Islet of Langerhans (tissue), 1 donor: Measurements from ENCODE around the gene ZMAT5.
A peak's percentile ranks its signal among the peaks of the same experiment; 100 is the strongest.
"Not testable (repeated sequence)": the region's sequence is repeated elsewhere in the genome, so short reads cannot be mapped to it uniquely, and the experiment has no call there.

ENCODE experiments used
- FAIRE-seq: peaks from one replicate; lab custom pipeline; 2011; peaks lifted over from hg19 to GRCh38; lab: Jason Lieb, UNC

ZMAT5 gene

DNA sequence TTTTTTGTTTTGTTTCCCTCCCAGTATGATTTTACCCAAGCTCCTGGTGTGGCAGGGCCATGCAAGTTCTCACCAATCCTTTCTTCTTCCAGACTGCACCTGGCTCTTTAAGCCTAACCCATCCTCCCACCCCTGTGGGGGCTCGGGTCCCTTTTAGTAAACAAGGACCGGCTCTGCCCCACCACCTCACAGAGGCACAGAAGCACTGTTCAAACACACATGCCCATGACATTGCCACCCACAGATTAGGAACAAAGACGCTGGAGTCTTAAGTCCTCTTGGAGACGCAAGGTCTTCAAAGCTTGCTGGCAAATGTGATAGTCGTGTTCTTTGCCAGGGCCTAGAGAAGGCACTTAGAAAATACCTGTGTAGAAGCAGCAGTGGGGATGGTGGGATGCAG lies 19.2 kb upstream of the ZMAT5 start:
- no peak for FAIRE-seq

DNA sequence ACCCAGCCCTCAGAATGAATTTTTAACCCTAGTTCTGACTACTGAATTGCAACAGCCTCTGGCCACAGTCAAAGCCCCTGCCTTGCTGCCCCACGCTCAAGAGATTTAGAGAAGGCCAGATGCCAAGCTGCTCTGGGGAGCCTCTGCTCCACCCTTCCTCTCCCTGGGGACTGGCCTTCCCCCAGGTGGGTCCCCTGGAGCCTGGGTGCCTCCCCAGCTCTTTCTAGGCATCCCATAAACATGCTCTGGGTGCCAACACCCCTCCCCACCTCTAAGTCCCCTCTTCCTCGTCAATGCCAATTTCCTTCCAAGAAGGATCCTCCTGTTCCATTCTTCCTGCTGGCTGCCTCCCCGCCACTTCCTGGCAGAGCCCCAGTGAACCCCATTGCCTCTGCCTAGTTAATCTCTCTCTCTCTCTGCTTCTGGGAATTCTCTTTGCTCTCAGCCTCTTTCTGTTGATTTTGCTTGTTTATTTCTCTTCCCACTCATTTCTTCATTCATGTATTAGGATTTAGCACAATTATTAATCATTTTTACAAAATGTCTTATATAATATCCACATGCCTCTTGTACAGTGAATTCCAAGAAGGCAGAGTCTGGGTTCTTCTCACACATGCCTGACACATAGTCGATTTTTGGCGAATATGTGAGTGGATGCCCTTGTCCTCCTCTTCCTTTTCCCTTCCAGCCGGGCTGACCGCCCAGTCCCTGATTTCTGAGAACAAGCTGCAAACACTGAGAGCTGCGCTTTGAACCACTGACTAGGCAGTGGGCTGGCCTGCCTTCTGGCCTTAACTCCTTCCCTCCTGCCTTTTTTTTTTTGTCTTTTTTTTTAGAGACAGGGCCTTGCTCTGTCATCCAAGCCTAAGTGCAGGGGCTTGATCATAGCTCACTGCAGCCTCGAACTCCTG lies 17.9 kb upstream of the ZMAT5 start:
- FAIRE-seq: no peak

DNA sequence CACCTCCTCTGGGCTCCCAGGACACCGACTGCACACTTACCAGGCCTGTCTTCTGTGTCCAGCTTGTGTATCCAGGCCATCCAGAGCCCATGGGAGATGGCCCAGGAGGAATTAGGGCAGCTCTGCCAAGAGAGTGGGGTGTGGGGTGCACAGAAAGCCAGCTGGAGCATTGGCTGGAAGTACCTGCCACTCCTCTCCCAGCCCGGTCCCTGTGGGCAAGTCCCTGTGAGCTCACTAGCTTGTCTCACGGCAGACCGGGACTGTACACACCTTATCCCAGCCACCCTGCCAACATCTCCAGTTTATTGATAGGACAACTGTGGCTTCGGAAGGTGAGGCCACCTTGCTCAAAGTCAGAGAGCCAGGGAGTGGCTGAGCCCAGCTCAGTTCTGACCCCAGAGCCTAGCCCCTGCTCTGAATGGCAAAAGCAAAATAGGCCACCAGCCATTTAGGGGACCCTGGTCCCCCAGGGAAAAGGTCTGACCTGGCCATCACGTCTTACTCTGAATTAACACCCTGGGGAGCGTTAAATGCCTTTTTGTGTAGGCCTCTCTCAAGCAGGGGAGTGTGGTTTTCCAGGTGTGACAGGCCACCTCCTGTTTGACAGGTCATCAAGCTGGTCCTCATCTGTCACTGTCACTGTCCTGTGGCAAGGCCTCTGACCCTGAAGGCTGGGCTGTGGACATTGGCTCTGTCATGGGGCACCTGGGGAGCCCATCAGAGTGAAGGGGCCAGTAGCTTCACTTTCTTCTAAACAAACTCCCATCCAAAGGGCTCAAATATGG lies 15.4 kb upstream of the ZMAT5 start:
- FAIRE-seq: no peak

DNA sequence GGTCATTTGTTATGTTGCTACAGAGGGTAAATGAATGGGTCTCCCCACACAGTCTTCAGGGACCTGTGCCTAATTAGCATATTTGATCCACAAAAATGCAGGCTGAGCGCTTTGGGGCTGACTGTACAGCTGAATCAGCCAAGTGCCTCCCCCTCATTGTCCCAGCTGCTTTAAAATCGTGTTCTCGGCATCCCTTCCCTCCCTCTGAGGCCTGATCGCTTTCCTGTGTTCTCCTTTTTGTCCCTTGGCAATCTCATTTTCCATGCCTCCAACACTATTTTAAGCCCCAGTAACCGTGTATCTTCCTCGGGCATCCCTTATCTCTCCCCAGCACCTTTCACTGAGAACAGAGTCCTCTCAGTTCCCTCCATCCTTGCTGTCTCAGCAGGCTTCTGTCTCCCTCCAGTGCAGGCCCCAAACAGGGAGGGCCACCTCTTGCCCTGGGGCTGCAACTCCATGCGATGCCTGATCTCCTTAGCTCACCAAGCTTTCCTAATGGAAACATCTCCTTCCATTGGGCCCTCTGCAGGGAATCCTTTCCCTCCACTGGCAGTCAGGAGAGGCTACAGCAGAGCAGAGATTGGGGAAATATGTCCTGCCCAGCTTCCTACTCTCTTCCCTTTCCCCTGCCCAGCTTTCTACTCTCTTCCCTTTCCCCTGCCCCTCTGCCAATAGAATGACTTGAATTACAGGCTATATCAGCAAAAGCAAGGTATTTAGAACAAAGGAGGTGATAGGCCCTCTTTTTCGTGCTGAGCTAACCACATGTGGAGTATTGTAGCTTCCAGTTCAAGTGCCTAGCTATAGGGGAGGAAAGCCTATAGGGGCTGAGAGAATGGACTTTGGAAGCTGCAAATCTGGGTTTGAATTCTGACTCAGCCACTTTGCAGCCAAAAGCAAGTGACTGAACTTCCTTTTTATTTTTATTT lies 14.2 kb upstream of the ZMAT5 start:
- FAIRE-seq: no peak

DNA sequence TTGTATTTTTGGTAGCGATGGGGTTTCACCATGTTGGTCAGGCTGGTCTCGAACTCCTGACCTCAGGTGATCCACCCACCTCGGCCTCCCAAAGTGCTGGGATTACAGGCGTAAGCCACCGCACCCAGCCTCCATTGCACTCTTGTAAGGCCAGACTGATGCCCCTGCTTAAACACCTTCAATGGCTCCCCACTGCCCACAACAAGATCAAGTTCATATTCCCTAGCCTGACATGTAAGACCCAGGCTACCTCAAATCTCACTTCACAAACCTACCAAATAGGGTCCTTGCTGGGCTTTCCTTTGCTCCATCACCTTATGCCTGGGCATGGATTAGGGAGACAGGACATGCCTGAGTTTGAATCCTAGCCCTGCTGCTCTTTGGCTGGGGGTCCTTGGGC lies 13.4 kb upstream of the ZMAT5 start:
- no peak for FAIRE-seq

DNA sequence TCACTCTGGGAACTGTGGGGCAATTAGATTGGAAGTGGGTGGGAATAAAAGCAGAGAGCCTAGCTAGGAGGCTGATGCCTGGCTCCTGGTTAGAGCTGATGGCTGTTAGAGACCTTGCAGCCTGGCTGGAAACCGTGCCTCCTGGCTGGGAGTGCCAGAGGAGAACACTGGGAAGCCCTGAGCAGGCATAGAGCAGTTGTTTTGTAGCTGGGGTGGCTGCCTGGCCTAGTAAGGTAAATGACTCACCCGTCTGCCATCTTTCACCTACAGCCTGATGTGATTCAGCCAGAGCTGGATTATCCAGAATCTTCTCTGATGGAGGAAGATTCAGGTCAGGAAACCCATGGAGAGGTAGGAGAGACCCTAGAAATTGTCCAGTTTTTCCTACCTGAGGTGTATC lies 6.4 kb upstream of the ZMAT5 start:
- no peak for FAIRE-seq

DNA sequence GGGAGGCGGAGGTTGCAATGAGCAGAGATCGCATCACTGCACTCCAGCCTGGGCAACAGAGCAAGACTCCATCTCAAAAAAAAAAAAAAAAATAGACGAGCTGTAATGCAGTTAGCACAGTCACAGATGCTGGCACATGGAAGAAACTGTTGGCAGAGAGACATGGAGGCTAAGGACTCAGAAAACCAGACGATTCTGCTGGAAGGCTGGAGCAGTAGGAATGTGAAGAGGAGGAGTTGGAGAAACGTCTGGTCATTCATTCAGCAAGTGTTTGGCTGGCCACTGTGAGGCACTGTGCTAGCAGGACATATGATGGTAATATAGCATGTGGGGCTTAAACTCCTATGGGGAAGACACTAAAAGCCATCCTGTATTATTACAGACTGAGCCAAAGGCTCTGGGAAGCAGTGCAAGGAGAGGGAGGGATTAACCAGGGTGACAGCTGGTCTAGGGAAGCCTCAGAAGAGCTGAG lies 5.4 kb upstream of the ZMAT5 start:
- no peak for FAIRE-seq

DNA sequence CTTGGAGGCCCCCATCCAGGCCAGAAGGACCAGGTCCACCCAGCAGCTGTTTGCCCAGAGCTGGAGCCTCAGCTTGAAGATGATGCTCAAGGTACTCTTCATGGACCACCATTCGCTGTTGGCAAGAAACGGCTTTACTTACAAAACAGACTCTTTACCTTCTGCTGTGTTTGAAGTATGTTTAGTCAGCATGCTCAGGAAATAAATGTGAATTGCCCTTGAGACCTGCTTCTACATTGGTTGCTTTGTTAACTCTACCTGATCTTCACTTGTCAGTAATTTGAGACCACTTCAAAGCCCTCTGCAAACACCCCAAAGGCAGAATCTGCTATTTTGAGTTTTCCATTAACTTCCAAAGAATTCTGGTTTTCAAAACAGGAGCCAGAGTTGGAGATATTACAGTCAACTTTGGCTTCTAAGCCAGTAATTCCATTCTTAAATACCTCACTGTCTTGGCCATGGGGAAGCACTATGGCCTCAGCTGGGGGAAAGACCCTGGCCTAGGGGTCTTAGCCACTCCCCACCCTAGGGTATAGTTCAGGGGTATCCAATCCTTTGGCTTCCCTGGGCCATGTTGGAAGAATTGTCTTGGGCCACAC lies 3.0 kb upstream of the ZMAT5 start:
- FAIRE-seq: no peak

DNA sequence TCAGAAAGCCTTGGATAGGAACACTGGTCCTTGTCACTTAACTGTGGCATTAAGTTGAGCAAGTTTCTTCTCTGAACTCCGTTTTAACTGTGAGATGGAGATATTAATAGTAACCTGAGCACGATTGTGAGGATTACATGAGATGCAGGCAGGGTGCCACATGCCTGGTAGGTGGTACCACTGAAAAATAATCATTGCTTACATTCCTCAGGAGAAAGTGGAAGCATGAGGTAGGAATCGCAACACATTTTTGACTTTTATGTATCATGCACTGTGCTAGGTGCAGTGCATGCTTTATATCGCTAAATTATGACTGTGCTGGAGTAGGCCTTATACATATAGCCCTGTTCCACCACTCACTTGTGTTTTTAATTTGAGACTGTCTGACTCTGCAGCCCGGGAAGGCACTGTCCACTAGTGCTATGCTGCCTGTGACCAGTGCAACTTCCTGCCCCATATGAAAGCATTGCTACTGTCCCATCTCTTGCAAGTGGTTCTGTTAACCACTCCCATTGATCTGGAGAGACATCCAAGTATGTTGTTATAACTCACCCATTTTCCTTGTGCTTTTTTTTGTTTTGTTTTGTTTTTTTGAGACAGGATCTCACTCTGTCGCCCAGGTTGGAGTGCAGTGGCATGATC lies 1.4 kb upstream of the ZMAT5 start:
- FAIRE-seq: no peak

DNA sequence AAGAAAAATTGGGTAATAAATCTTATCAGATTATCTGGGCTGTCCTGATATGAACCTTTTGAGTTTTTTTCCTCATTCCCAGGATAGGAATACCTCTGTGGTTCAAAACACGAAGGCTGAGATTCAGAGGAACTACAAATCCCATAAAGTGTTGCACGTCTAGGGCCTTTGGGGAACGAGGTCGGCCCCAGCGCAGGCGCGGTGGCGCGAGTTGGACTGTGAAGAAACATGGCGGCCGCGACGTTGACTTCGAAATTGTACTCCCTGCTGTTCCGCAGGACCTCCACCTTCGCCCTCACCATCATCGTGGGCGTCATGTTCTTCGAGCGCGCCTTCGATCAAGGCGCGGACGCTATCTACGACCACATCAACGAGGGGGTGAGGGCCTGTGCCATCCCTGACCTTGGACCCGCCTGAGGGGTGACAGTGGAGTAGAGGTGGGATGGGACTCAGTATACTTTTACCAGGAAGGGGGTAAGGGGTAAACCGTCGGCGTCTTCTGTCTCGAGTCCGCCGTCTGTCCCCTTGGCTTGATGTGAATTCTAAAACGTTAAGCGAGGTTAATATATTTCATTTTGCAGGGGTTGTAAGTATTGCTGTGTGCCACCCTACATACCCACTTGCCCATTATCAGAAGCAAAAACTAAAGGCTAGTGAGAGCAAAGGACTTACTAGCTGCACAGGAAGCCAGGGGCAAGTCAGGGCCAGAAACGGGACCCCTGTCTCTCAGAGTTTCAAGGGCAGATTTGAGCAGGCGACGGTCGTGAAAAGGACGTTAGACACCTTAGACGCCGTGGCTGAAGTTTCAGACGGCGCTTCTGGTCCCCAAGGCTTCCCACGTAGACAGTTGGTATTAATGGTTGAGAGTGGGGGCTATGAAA lies 604 bp upstream of the ZMAT5 start, which contains the start of gene UQCR10:
Gene UQCR10, plus strand, starts transcription at position 199 of the 881 bp plus-strand sequence. Its CDS starts 30 bp downstream, at position 229.
- FAIRE-seq: peak; percentile 77

DNA sequence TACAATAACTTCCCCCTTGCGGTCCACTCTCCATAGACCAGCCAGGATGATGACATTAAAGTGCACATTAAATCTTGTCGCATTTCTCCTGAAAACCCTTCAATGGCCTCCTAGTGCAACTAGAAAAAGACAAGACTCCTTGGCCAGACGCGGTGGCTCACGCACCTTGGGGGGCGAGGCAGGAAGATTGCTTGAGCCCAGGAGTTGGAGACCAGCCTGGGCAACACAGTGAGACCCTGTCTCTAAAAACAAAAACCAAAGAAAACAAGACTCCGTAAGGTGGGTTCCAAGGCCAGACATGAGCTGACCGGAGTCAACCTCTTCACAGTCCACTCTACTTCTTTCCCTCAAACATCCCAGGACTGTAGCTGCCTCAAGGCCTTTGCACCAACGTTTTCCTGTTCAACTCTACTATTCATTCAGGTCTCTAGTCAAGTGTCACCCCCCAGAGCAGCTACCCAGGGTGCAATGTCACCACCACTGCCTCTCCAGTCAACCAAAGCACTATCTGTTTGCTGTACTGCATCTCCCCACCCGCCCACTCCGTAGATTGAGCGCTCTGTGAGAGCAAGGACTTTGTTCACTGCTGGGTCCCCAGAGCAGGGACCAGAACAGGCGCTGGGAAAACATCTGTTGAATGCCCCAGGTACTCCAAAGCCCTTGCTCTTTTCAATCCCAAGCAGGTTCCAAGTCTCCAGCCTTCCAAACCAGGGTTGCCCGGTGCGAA lies 739 bp downstream of the ZMAT5 start:
- FAIRE-seq: no peak

DNA sequence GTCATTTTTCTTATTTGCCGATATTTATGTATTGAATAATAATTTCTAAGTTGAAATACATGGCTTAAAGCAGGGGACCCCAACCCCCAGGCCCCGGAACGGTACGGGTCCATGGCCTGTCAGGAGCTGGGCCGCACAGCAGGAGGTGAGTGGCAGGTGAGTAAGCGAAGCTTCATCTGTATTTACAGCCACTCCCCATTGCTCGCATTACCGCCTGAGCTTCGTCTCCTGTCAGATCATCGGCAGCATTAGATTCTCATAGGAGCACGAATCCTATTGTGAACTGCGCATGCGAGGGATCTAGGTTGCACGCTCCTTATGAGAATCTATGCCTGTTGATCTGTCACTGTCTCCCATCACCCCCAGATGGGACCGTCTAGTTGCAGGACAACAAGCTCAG lies 4.5 kb downstream of the ZMAT5 start:
- no peak for FAIRE-seq

DNA sequence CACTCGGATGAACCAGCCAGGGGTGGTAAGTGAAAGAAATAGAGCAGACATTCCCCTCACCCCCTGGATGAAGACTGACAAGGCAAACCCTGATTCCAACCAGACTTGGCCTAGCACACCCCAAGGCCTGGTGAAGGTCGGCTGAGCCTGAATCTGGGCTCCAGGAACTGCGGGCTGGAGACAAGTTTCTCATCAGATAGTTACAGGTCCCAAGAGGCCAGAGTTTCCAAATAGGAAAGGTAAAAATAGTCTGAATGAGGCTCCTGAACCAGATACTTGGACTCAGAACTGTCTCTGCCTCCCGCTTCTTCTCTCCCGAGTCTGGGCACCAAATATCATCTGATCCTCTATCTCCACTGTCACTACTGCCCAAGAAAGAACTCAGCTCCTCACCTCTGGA lies 7.8 kb downstream of the ZMAT5 start:
- no peak for FAIRE-seq

DNA sequence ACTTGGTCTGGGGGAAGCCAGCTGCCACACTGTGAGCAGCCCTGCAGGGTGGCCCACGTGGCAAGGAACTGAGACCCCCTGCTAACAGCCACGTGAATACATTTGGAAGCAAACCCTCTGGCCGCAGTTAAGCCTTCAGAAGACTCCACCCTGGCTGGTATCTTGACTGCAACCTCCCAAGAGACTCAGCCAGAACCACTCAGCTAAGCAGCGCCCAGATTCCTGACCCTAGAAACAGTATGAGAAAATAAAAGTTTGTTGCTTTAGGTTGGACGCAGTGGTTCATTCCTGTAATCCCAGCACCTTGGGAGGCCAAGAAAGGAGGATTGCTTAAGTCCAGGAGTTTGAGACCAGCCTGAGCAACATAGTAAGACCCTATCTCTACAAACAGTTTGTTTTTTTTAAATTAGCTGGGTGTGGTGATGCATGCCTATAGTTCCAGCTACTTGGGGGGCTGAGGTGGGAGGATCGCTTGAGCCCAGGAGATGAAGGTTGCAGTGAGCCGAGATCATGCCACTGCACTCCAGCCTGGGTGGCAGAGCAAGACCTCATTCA lies 8.7 kb downstream of the ZMAT5 start:
- FAIRE-seq: no peak

DNA sequence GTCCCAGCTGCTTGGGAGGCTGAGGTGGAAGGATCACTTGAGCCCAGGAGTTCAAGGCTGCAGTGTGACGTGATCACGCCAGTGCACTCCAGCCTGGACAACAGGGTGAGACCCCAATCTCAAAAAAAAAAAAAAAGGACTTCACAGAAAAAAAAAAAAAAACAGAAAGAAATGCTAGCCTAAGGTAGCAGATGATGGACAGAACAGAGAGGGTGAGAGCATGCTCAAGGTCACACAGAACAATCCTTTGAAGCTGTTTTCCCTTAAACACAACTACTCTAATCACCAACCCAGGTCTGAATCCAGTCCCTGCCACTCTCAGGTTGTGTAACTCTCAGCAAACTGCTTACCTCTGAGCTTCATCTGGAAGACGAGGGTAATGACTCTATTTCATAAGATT lies 9.7 kb downstream of the ZMAT5 start:
- FAIRE-seq: no peak

DNA sequence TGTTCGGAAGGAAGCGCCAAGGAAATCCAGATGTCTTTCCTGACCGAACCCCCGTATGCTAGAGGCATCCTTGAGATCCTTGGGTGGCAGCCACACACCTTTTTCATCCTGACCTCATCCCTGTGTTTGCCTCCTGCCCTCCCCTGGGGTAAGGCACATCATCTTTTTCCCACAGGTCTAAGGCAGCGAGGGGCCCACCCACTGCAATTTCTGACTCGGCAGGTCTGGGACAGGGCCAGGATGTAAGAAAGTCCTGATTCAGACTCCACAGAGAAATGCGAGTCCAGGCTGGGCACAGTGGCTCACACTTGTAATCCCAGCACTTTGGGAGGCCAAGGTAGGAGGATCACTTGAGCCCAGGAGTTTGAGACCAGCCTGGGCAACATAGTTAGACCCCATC lies 10.5 kb downstream of the ZMAT5 start:
- FAIRE-seq: no peak

DNA sequence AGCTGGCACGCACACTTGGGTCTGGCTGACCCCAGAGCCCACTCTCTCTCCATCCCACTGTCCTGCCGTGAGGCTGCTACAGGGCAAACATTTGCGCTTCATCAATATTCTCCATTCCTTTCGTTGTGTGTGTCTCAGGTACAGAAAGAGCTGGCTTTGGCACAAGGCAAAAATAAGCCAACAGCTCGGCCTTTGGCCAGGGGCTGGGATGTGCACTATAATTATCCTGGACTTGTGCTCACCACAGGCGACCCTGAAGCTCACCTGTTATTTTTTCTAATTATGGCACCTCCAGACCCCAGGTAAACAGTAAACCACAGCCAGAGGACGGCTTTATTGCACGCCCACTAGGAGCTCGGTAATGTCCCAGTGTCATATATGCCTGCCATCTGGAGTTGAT lies 10.9 kb downstream of the ZMAT5 start:
- FAIRE-seq: no peak

DNA sequence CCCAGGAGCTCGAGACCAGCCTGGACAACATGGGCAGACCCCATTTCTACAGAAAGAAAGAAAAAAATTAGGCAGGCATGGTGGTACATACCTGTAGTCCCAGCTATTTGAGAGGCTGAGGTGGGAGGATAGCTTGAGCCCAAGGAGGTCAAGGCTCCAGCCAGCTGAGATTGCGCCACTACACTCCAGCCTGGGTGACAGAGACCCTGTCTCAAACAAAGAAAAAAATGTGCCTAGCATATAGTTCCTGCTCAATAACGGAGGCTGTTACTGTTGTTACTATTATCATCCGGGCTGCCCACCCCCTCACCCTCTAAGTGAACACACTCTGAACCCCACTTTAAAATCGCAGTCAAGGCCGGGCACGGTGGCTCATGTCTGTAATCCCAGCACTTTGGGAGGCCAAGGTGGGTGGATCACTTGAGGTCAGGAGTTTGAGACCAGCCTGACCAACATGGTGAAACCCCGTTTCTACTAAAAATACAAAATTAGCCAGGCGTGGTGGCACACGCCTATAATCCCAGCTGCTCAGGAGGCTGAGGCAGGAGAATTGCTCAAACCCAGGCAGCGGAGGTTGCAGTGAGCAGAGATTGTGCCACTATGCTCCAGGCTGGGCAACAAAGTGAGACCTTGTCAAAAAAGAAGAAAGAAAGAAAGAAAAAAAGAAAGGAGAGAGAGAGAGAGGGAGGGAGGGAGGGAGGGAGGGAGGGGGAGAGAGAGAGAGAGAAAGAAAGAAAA lies 12.0 kb downstream of the ZMAT5 start:
- not testable (repeated sequence) for FAIRE-seq
